Measurements from ENCODE around the gene GRPEL2. TPM values are rescaled to one million over a fixed set of nuclear protein-coding genes. Genes with fewer than 3 reads are reported as not detected.
A peak's percentile ranks its signal among the peaks of the same experiment; 100 is the strongest.
"Not testable (repeated sequence)": the region's sequence is repeated elsewhere in the genome, so short reads cannot be mapped to it uniquely, and the experiment has no call there.

GRPEL2 gene
- total RNA-seq, 4 donors from 2014 or later = 2.2 to 10.6 (median 6.4) TPM

DNA sequence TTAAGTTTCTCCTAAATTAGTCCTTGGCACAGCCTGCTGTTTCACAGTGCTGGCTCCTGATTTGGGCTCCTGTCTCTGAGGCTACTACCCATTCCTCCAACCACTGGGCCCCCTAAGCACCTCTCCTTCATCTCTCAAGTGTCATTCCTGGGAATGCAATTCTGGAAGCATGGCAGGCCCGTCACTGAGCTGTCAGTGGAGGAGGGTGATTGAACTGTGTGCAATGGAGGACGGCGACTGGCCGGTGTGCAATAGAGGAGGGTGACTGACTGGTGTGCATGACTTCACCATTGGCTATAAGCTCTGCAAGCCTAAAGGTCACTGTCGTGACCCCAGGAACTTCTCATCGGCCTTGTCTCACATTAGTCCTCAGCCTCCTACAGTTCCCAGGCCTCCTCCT is 46.2 kb downstream of the GRPEL2 start:
- Histone ChIP-seq H3K27ac (peak overlapping the region; percentile 87 to 91 (median 88)), H3K36me3 (no peaks in the 10 kb centered on the region), H3K4me1 (peaks cover 8 to 19% (median 15%) of the 10 kb centered on the region in 4 donors), H3K4me3 (no peak overlapping the region), H3K9me3 (no peaks in the 10 kb centered on the region), H3K27me3 (no peaks in the 10 kb centered on the region)
- in situ Hi-C loops (cut with MboI; ENCODE audit: low pct_ligation_motif_present in 1 of 4, low pct_unique_long_range_greater_than_20kb in 1 of 4, low sequenced_read_pairs in 3 of 4) = no loop called here
- WGBS, 2 donors (ENCODE audit: low coverage in 1 of 2) = 80 to 93% methylated on average over 2 to 6 of the region's 6 CpGs
- intact Hi-C loops (cut with DNase I; ENCODE audit: low total_unique reads) = no loop called here
- no peak for DNase-seq
- no peak for TF ChIP-seq CTCF (IDR thresholded peaks at IDR 0.05)
- TF ChIP-seq POLR2AphosphoS5 (IDR thresholded peaks at IDR 0.05) = no peak
- no peak for TF ChIP-seq EP300 (IDR thresholded peaks at IDR 0.05; ENCODE audit: low read depth)
- no peak for TF ChIP-seq POLR2A (IDR thresholded peaks at IDR 0.05)

- intact Hi-C loops (cut with DNase I; ENCODE audit: low total_unique reads) (no loop called here), in situ Hi-C loops (cut with MboI; ENCODE audit: low pct_ligation_motif_present in 1 of 4, low pct_unique_long_range_greater_than_20kb in 1 of 4, low sequenced_read_pairs in 3 of 4) (no loop called here)
- no peaks in the 10 kb centered on the region for H3K9me3 ChIP-seq
- H3K27ac ChIP-seq = peak overlapping the region in 3 of 4 donors; percentile 87 to 91 (median 88)
- DNase-seq = no peak
- H3K27me3 ChIP-seq = no peaks in the 10 kb centered on the region
- TF ChIP-seq POLR2A (IDR thresholded peaks at IDR 0.05) (no peak), EP300 (IDR thresholded peaks at IDR 0.05; ENCODE audit: low read depth) (no peak), CTCF (IDR thresholded peaks at IDR 0.05) (no peak), POLR2AphosphoS5 (IDR thresholded peaks at IDR 0.05) (no peak)
- 84 to 85% methylated on average over 4 to 19 of the region's 19 CpGs for WGBS, 2 donors (ENCODE audit: low coverage in 1 of 2)
- H3K36me3 ChIP-seq = no peaks in the 10 kb centered on the region
- H3K4me1 ChIP-seq = peaks cover 0 to 17% (median 10%) of the 10 kb centered on the region in 4 donors
- no peak overlapping the region for H3K4me3 ChIP-seq
Measured at GRCh38 chr5:149392718-149393117, 47.4 kb downstream of the GRPEL2 start.

DNA sequence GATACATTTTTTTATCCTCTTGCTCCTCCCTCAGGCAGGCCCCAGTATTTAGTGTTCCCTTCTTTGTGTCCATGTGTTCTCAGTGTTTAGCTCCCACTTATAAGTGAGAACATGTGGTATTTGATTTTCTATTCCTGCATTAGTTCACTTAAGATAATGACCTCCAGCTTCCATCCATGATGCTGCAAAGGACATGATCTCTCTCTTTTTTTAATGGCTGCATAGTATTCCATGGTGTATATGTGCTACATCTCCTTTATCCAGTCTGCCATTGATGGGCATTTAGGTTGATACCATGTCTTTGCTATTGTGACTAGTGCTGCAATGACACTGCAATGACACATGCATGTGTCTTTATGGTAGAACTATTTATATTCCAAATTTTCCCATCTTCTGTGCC is 49.7 kb downstream of the GRPEL2 start:
- DNase-seq; H3K4me3 ChIP-seq; H3K9me3 ChIP-seq; in situ Hi-C loops (cut with MboI; ENCODE audit: low pct_ligation_motif_present in 1 of 4, low pct_unique_long_range_greater_than_20kb in 1 of 4, low sequenced_read_pairs in 3 of 4); H3K27ac ChIP-seq; H3K4me1 ChIP-seq; intact Hi-C loops (cut with DNase I; ENCODE audit: low total_unique reads); H3K36me3 ChIP-seq; H3K27me3 ChIP-seq: not testable (repeated sequence)

- H3K27ac ChIP-seq = peak overlapping the region; percentile 5 to 39 (median 12)
- peaks cover 0 to 12% (median 0%) of the 10 kb centered on the region in 4 donors for H3K4me1 ChIP-seq
- WGBS, 2 donors (ENCODE audit: low coverage in 1 of 2) = 70 to 86% methylated on average over 4 to 6 of the region's 6 CpGs
- TF ChIP-seq POLR2A (IDR thresholded peaks at IDR 0.05) (no peak), EP300 (IDR thresholded peaks at IDR 0.05; ENCODE audit: low read depth) (no peak), CTCF (IDR thresholded peaks at IDR 0.05) (no peak), POLR2AphosphoS5 (IDR thresholded peaks at IDR 0.05) (peak in 1 of 3 donors; percentile 42)
- DNase-seq = no peak
- no peaks in the 10 kb centered on the region for H3K27me3 ChIP-seq
- H3K36me3 ChIP-seq = no peaks in the 10 kb centered on the region
- no peak overlapping the region for H3K4me3 ChIP-seq
- in situ Hi-C loops (cut with MboI; ENCODE audit: low pct_ligation_motif_present in 1 of 4, low pct_unique_long_range_greater_than_20kb in 1 of 4, low sequenced_read_pairs in 3 of 4) = no loop called here
- intact Hi-C loops (cut with DNase I; ENCODE audit: low total_unique reads) = no loop called here
- no peaks in the 10 kb centered on the region for H3K9me3 ChIP-seq
Measured at GRCh38 chr5:149397530-149397929, 52.2 kb downstream of the GRPEL2 start.

DNA sequence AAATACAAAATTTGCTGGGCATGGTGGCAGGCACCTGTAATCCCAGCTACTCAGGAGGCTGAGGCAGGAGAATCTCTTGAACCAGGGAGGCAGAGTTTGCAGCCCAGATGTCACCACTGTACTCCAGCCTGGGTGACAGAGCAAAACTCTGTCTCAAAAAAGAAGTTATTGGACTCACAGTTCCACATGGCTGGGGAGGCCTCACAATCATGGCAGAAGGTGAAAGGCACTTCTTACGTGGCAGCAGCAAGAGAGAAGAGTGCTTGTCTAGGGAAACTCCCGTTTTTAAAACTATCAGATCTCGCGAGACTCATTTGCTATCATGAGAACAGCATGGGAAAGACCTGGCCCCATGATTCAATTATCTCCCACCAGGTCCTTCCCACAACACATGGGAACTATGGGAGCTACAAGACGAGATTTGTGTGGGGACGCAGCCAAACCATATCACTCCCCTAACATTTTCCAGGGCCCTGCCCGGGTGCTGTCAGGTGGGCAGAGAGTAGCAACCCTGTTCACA is 53.5 kb downstream of the GRPEL2 start:
- in situ Hi-C loops (cut with MboI; ENCODE audit: low pct_ligation_motif_present in 1 of 4, low pct_unique_long_range_greater_than_20kb in 1 of 4, low sequenced_read_pairs in 3 of 4); DNase-seq: not testable (repeated sequence)

More for the DNA sequence above, 53.5 kb downstream of the GRPEL2 start:
- H3K9me3 ChIP-seq; H3K36me3 ChIP-seq; H3K27me3 ChIP-seq; intact Hi-C loops (cut with DNase I; ENCODE audit: low total_unique reads); H3K4me3 ChIP-seq: not testable (repeated sequence)
- peaks cover 0 to 16% (median under 1%) of the 10 kb centered on the region in 4 donors for H3K4me1 ChIP-seq
- H3K27ac ChIP-seq = peak overlapping the region in 1 of 4 donors; percentile 13
- 66 to 88% methylated on average over 4 to 7 of the region's 7 CpGs for WGBS, 2 donors (ENCODE audit: low coverage in 1 of 2)
